Measurements from ENCODE around the gene FALEC.

FALEC gene

DNA sequence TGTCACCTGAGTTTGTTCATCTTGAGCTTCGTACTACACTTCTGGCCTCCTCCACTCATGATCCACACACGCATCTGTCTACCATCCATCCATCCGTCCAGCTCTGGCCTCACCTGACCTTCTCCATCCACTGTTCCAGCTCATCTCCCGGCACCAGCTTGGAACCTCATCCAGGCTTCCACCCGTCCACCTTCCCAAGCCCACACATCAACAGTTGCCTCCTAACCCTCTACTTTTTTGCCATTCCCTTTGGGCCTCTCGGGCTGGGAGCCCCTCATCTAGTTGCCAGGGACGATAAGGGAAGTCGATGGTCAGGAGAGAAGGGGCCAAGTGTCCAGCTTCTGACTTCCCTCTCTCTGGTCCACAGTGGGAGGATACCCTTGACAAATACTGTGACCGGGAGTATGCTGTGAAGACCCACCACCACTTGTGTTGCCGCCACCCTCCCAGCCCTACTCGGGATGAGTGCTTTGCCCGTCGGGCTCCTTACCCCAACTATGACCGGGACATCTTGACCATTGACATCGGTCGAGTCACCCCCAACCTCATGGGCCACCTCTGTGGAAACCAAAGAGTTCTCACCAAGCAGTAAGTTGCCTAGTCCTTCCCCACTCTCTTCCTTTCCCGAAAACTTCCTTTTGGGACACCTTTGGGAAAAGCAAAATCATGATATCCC lies 3.4 kb upstream of the FALEC start:
- TF ChIP-seq, protein P1, sequence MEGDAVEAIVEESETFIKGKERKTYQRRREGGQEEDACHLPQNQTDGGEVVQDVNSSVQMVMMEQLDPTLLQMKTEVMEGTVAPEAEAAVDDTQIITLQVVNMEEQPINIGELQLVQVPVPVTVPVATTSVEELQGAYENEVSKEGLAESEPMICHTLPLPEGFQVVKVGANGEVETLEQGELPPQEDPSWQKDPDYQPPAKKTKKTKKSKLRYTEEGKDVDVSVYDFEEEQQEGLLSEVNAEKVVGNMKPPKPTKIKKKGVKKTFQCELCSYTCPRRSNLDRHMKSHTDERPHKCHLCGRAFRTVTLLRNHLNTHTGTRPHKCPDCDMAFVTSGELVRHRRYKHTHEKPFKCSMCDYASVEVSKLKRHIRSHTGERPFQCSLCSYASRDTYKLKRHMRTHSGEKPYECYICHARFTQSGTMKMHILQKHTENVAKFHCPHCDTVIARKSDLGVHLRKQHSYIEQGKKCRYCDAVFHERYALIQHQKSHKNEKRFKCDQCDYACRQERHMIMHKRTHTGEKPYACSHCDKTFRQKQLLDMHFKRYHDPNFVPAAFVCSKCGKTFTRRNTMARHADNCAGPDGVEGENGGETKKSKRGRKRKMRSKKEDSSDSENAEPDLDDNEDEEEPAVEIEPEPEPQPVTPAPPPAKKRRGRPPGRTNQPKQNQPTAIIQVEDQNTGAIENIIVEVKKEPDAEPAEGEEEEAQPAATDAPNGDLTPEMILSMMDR (IDR thresholded peaks at IDR 0.05): no peak

DNA sequence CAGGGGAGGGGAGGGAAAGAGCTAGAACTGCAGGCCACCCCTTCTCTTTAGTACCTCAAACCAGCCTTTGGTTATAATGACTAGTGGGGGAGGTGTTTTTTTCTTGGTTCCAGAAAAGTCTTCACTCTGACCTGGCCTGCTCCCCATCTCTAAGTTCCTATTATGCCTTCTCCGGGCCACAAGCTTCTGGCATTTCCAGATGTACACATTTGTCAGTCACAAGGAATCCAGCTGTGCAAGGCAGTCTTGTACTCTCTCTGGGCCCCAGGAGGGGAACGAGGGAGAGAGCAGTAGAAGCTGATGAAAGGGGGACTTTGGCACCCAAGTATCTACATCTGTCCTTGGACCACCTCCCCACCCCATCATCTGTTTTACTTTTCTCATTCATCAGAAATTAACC lies 2.7 kb upstream of the FALEC start:
- TF ChIP-seq, protein P1 (IDR thresholded peaks at IDR 0.05): no peak

DNA sequence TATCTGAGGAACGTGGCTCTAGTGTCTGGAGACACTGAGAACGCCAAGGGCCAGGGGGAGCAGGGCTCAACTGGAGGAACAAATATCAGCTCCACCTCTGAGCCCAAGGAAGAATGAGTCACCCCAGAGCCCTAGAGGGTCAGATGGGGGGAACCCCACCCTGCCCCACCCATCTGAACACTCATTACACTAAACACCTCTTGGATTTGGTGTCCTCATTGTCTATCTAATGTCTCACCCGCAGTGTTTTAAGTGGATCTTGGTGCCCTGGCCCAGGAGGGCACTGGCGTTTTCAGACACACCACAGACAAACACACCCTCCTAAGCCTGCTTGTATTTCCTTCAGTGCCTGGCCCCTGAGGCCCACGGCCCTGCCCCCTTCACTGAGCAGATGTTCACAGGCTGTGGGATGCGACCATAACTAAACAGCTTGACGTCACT lies 2.2 kb upstream of the FALEC start:
- TF ChIP-seq, protein P1 (IDR thresholded peaks at IDR 0.05): no peak

DNA sequence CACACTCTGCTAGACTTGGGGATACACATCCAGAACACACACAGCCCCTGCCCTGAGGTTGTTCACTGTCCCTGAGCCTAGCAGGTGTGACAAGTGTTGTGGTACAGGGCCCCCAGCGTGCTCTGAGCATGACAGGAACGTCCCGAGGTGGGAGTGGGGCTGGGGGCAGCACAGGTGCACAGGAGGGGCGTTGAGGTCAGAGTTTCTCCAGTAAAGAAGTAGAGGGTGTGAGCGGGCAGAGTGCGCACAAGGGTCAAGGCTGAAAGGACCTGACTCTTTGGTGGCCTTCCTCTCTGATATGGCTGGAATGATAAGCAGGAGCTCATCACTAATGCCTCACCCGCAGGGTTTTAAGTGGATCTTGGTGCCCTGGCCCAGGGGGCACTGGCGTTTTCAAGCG lies 1.3 kb upstream of the FALEC start:
- TF ChIP-seq, protein P1 (IDR thresholded peaks at IDR 0.05): no peak

DNA sequence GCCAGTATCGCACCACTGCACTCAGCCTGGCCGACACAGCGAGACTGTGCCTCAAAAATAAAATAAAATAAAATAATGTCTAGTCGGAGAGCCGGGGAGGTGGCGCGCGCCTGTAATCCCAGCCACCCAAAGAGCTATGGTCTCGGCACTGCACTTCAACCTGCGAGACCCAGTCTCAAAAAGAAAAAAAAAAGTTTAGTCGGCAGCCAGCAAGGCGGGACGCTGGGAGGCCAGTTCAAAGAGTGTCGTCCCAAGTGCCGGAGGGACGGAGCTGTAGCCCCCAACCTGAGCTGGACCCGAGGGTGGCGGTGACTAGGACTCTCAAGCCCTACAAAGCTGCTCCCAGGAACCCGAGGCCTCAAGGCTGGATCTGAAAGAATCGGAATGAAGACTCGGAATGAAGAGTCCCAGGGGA lies 632 bp upstream of the FALEC start:
- TF ChIP-seq, protein P1 (IDR thresholded peaks at IDR 0.05): no peak

DNA sequence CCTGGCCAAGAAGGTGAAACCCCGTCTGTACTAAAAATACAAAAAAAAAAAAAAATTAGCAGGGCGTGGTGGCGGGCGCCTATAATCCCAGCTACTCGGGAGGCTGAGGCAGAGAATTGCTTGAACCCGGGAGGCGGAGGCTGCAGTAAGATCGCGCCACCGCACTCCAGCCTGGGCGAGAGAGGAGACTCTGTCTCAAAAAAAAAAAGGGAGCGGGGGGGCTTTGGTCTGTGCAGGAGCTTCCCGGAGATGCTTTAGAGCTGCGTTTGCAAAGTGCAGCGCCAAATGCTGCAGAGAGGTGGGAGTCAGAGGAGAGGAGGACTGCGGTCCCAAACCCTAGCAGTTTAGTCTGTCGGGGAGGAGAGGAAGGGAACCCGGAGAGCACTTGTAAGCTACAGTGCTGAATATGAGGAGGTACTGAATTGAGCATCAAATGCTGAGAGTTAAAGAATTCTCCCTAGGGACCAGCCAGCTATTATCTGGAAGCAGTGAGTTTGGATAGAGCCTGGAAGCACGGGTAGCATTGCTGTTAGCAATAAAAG lies 569 bp downstream of the FALEC start:
- TF ChIP-seq, protein P1 (IDR thresholded peaks at IDR 0.05): no peak

DNA sequence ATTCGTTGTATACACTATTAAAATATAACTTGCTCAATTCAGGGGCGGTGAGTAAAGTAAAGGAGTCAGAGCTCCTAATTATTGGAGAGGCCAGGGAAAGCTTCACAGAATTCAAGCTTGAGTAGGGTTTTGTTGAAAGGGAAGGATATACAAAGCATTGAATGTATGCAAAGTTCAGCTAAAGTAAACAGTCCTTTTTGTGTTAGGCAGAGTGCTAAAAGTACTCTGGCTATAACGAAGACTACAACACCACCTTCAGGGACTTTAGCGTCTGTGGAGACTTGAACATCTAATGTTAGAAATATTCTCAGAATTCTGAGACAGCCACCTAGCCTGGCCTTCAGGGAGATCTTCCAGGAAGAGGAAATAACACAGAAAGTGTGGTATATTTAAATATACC lies 1.1 kb downstream of the FALEC start:
- TF ChIP-seq, protein P1 (IDR thresholded peaks at IDR 0.05): no peak
